Measurements from ENCODE around the gene WIZ. TPM values are rescaled to one million over a fixed set of nuclear protein-coding genes. Genes with fewer than 3 reads are reported as not detected.

WIZ gene
- total and polyA plus RNA-seq, 12 donors, result 18.7 to 34.3 (median 21.3) TPM

- Histone ChIP-seq H3K4me1 (peaks cover 3 to 62% (median 35%) of the 10 kb centered on the region in 9 donors), H3K36me3 (peaks cover 0 to 50% (median 20%) of the 10 kb centered on the region in 9 donors), H3K9me3 (peaks cover 0 to 7% (median 0%) of the 10 kb centered on the region in 11 donors), H3K27ac (peak overlapping the region in 7 of 10 donors; percentile 22 to 92 (median 55)), H3K4me3 (peak overlapping the region in 9 of 10 donors; percentile 69 to 99 (median 92)), H3K27me3 (no peaks in the 10 kb centered on the region)
- no peak for ATAC-seq
- TF ChIP-seq, protein P1, sequence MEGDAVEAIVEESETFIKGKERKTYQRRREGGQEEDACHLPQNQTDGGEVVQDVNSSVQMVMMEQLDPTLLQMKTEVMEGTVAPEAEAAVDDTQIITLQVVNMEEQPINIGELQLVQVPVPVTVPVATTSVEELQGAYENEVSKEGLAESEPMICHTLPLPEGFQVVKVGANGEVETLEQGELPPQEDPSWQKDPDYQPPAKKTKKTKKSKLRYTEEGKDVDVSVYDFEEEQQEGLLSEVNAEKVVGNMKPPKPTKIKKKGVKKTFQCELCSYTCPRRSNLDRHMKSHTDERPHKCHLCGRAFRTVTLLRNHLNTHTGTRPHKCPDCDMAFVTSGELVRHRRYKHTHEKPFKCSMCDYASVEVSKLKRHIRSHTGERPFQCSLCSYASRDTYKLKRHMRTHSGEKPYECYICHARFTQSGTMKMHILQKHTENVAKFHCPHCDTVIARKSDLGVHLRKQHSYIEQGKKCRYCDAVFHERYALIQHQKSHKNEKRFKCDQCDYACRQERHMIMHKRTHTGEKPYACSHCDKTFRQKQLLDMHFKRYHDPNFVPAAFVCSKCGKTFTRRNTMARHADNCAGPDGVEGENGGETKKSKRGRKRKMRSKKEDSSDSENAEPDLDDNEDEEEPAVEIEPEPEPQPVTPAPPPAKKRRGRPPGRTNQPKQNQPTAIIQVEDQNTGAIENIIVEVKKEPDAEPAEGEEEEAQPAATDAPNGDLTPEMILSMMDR (IDR thresholded peaks at IDR 0.05), result no peak
- intact Hi-C loops (cut with DNase I), result loop anchor here in 7 of 10 donors (1.0 to 10.0 kb wide), 10 partner anchors 30 to 167 kb away; partner anchors contain the start of genes AKAP8 (in 2 of the 7) and WIZ (in 1 of the 7)
- 27 to 29% methylated on average over 16 of the region's 16 CpGs for WGBS, 2 donors
- DNase-seq, result no peak
These were observed 30.2 kb downstream of the WIZ start for GRCh38 chr19:15419413-15420025.

GRCh38 chr19:15418579-15419412 lies 31.0 kb downstream of the WIZ start, which contains the start of gene AKAP8L:
TSS of gene AKAP8L (minus strand) at chr19:15418988. CDS start at chr19:15418923, 65 bp downstream.
- intact Hi-C loops (cut with DNase I), result loop anchor here in 7 of 10 donors (1.0 to 10.0 kb wide), 9 partner anchors 31 to 166 kb away; partner anchors contain the start of genes AKAP8 (in 2 of the 7) and WIZ (in 1 of the 7)

DNA sequence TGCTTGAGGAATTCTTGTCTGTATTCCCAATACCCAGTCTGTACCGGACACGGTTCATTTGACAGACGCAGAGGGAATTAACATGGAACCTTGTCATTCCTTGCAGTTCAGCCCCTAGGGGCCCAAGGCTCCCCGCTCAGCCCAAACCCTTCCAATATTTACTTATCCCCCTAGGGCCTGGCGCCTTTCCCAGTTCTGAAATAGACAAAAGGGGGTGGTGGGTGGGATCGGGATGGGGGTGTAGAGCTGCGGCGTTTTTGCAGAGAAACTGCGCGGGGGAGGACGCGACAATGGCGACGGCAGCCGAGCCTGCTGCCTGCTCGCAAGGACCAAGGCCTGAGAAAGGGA lies 31.6 kb downstream of the WIZ start:
- Histone ChIP-seq H3K27me3 (no peaks in the 10 kb centered on the region), H3K9me3 (peaks cover 0 to 3% (median 0%) of the 10 kb centered on the region in 11 donors), H3K4me3 (peak overlapping the region; percentile 69 to 99 (median 92)), H3K36me3 (peaks cover 0 to 41% (median 10%) of the 10 kb centered on the region in 9 donors), H3K27ac (peak overlapping the region; percentile 42 to 93 (median 90)), H3K4me1 (peaks cover 10 to 76% (median 42%) of the 10 kb centered on the region in 9 donors)
- intact Hi-C loops (cut with DNase I), result loop anchor here in 7 of 10 donors (2.0 to 10.0 kb wide), 7 partner anchors 34 to 166 kb away; partner anchors contain the start of gene AKAP8 (in 2 of the 7)
- TF ChIP-seq, protein P1 (IDR thresholded peaks at IDR 0.05), result no peak
- DNase-seq, result peak in 1 of 2 donors; percentile 37
- 0% methylated on average over 16 of the region's 16 CpGs for WGBS, 2 donors
- ATAC-seq, result peak in 4 of 8 donors; percentile 0 to 6 (median 2)

More at GRCh38 chr19:15418579-15419412, 31.0 kb downstream of the WIZ start, which contains the start of gene AKAP8L:
- Histone ChIP-seq H3K4me3 (peak within 1 kb of the TSS; percentile 69 to 99 (median 92)), H3K9me3 (peaks cover 0 to 7% (median 0%) of the 10 kb centered on the region in 11 donors), H3K27ac (peak within 1 kb of the TSS; percentile 42 to 93 (median 90)), H3K36me3 (peaks cover 0 to 43% (median 16%) of the 10 kb centered on the region in 9 donors), H3K27me3 (no peaks in the 10 kb centered on the region), H3K4me1 (peaks cover 4 to 70% (median 36%) of the 10 kb centered on the region in 9 donors)
- ATAC-seq, result peak; percentile 95 to 98 (median 97)
- TF ChIP-seq, protein P1 (IDR thresholded peaks at IDR 0.05), result peak; percentile 35 to 84 (median 70)
- WGBS, 2 donors, result 0 to 1% methylated on average over 61 of the region's 61 CpGs
- DNase-seq, result peak; percentile 97 to 100

GRCh38 chr19:15417699-15418098 lies 32.1 kb downstream of the WIZ start:
- peak overlapping the region; percentile 69 to 99 (median 92) for H3K4me3 ChIP-seq
- intact Hi-C loops (cut with DNase I), result loop anchor here in 7 of 10 donors (2.0 to 10.0 kb wide), 7 partner anchors 35 to 165 kb away; partner anchors contain the start of gene AKAP8 (in 2 of the 7)
- H3K4me1 ChIP-seq, result peaks cover 15 to 76% (median 47%) of the 10 kb centered on the region in 9 donors
- H3K9me3 ChIP-seq, result no peaks in the 10 kb centered on the region
- peak overlapping the region in 9 of 10 donors; percentile 80 to 93 (median 91) for H3K27ac ChIP-seq
- WGBS, 2 donors, result 7 to 9% methylated on average over 9 of the region's 9 CpGs
- no peaks in the 10 kb centered on the region for H3K27me3 ChIP-seq
- TF ChIP-seq, protein P1 (IDR thresholded peaks at IDR 0.05), result no peak
- DNase-seq (no peak), ATAC-seq (no peak)
- H3K36me3 ChIP-seq, result peaks cover 0 to 37% (median 5%) of the 10 kb centered on the region in 9 donors
